ENCODE measurements around the gene MAGI3.
"Not testable (repeated sequence)": the region's sequence is repeated elsewhere in the genome, so short reads cannot be mapped to it uniquely, and the experiment has no call there.

MAGI3 gene

DNA sequence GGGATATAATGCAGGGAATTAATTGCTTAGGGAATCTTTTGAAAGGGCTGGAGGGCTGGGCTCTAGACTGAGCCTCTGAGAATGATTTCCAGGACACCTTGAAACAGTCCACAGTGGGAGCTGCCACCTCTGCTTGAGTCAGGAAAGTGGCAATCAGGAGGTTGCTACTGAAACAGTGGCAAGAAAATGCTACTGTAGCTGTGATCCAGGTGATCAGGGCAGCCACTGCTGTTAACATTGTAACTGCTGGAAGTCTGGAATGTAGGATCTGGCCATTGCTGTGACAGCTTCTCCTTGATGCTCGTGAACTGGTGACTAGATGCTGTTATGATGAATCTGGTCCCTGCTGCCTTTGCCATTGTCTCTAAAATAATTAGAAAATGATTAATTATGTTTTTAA is 12.8 kb downstream of the MAGI3 start:
- H3K27ac Mint-ChIP-seq, result no peak overlapping the region
- H3K4me3 Mint-ChIP-seq, result no peak overlapping the region
- TF ChIP-seq, protein P1, sequence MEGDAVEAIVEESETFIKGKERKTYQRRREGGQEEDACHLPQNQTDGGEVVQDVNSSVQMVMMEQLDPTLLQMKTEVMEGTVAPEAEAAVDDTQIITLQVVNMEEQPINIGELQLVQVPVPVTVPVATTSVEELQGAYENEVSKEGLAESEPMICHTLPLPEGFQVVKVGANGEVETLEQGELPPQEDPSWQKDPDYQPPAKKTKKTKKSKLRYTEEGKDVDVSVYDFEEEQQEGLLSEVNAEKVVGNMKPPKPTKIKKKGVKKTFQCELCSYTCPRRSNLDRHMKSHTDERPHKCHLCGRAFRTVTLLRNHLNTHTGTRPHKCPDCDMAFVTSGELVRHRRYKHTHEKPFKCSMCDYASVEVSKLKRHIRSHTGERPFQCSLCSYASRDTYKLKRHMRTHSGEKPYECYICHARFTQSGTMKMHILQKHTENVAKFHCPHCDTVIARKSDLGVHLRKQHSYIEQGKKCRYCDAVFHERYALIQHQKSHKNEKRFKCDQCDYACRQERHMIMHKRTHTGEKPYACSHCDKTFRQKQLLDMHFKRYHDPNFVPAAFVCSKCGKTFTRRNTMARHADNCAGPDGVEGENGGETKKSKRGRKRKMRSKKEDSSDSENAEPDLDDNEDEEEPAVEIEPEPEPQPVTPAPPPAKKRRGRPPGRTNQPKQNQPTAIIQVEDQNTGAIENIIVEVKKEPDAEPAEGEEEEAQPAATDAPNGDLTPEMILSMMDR (IDR thresholded peaks at IDR 0.05), result no peak
- H3K9me3 Mint-ChIP-seq, result no peaks in the 10 kb centered on the region
- DNase-seq, result no peak
- H3K27me3 Mint-ChIP-seq (ENCODE audit: low read depth, poor library complexity), result peaks cover 2% of the 10 kb centered on the region
- peaks cover 11% of the 10 kb centered on the region for H3K4me1 Mint-ChIP-seq
- peaks cover 5% of the 10 kb centered on the region for H3K36me3 Mint-ChIP-seq (ENCODE audit: low read depth)

GRCh38 chr1:113405573-113405972 is 15.3 kb downstream of the MAGI3 start:
- no peak overlapping the region for H3K4me3 Mint-ChIP-seq
- no peak for DNase-seq
- peaks cover 2% of the 10 kb centered on the region for H3K27me3 Mint-ChIP-seq (ENCODE audit: low read depth, poor library complexity)
- peaks cover 5% of the 10 kb centered on the region for H3K36me3 Mint-ChIP-seq (ENCODE audit: low read depth)
- no peak overlapping the region for H3K27ac Mint-ChIP-seq
- peaks cover 11% of the 10 kb centered on the region for H3K4me1 Mint-ChIP-seq
- TF ChIP-seq, protein P1 (IDR thresholded peaks at IDR 0.05), result no peak
- no peaks in the 10 kb centered on the region for H3K9me3 Mint-ChIP-seq

DNA sequence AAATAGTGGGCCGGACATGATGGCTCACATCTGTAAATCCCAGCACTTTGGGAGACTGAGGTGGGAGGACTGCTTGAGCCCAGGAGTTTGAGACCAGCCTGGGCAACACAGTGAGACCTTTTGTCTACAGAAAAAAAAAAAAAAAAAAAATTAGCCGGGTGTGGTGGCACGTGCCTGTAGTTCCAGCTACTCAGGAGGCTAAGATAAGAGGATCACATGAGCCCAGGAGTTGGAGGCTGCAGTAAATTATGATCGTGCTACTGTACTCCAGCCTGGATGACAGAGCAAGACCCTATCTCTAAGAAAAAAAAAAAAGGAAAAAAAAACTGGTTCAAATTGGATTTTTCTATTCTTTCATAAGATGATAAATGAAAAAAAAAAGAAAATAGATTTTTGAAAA is 15.8 kb downstream of the MAGI3 start:
- not testable (repeated sequence) for H3K27me3 Mint-ChIP-seq (ENCODE audit: low read depth, poor library complexity); H3K27ac Mint-ChIP-seq; H3K4me3 Mint-ChIP-seq; H3K36me3 Mint-ChIP-seq (ENCODE audit: low read depth); DNase-seq; H3K9me3 Mint-ChIP-seq
- peaks cover 11% of the 10 kb centered on the region for H3K4me1 Mint-ChIP-seq

DNA sequence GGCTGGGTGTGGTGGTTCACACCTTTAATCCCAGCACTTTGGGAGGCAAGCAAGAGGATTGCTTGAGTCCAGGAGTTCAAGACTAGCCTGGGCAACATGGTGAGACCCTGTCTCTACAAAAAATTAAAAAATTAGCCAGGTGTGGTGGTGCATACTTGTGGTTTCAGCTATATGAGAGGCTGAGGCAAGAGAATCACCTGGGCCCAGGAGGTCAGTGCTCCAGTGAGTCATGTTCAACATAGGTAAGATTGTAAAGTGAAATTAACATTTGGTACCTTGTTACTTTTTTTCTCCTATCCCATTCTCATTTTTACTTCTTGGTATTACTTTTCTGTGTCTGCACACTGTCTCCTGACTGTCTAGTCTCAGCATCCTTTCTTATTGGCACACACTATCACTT is 19.0 kb downstream of the MAGI3 start:
- H3K4me3 Mint-ChIP-seq, result no peak overlapping the region
- peaks cover 6% of the 10 kb centered on the region for H3K4me1 Mint-ChIP-seq
- TF ChIP-seq, protein P1 (IDR thresholded peaks at IDR 0.05), result no peak
- H3K27me3 Mint-ChIP-seq (ENCODE audit: low read depth, poor library complexity), result peaks cover 2% of the 10 kb centered on the region
- peaks cover 13% of the 10 kb centered on the region for H3K36me3 Mint-ChIP-seq (ENCODE audit: low read depth)
- H3K27ac Mint-ChIP-seq, result no peak overlapping the region
- H3K9me3 Mint-ChIP-seq, result peaks cover 20% of the 10 kb centered on the region
- no peak for DNase-seq

DNA sequence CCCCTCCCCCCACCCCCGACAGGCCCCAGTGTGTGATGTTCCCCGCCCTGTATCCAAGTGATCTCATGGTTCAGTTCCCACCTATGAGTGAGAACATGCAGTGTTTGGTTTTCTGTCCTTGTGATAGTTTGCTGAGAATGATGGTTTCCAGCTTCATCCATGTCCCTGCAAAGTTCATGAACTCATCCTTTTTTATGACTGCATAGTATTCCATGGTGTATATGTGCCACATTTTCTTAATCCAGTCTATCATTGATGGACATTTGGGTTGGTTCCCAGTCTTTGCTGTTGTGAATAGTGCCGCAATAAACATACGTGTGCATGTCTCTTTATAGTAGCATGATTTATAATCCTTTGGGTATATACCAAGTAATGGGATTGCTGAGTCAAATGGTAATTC is 21.7 kb downstream of the MAGI3 start:
- not testable (repeated sequence) for H3K27ac Mint-ChIP-seq; H3K27me3 Mint-ChIP-seq (ENCODE audit: low read depth, poor library complexity); DNase-seq; H3K4me3 Mint-ChIP-seq; H3K36me3 Mint-ChIP-seq (ENCODE audit: low read depth); H3K4me1 Mint-ChIP-seq
- H3K9me3 Mint-ChIP-seq, result peaks cover 20% of the 10 kb centered on the region

- H3K36me3 Mint-ChIP-seq (ENCODE audit: low read depth), result peaks cover 14% of the 10 kb centered on the region
- peaks cover 28% of the 10 kb centered on the region for H3K9me3 Mint-ChIP-seq
- TF ChIP-seq, protein P1 (IDR thresholded peaks at IDR 0.05), result no peak
- no peaks in the 10 kb centered on the region for H3K4me1 Mint-ChIP-seq
- peak overlapping the region; percentile 13 for H3K27ac Mint-ChIP-seq
- peaks cover 4% of the 10 kb centered on the region for H3K27me3 Mint-ChIP-seq (ENCODE audit: low read depth, poor library complexity)
- no peak overlapping the region for H3K4me3 Mint-ChIP-seq
- DNase-seq, result no peak
Measured at GRCh38 chr1:113415310-113416070, 25.2 kb downstream of the MAGI3 start.

GRCh38 chr1:113416071-113416470 is 25.8 kb downstream of the MAGI3 start:
- H3K4me1 Mint-ChIP-seq; DNase-seq; H3K27me3 Mint-ChIP-seq (ENCODE audit: low read depth, poor library complexity); H3K27ac Mint-ChIP-seq; H3K4me3 Mint-ChIP-seq: not testable (repeated sequence)
- Mint-ChIP-seq H3K36me3 (ENCODE audit: low read depth) (peaks cover 14% of the 10 kb centered on the region), H3K9me3 (peaks cover 28% of the 10 kb centered on the region)

Data from nephron progenitor cell (in vitro differentiated cells).